ENCODE results near the gene IL12RB1. TPM values are rescaled to one million over a fixed set of nuclear protein-coding genes. Genes with fewer than 3 reads are reported as not detected.

Gene IL12RB1
- total and polyA plus RNA-seq, 2 donors (not counting 1 experiment from before 2014, with no cell fraction given), result 0.50 to 0.75 TPM

DNA sequence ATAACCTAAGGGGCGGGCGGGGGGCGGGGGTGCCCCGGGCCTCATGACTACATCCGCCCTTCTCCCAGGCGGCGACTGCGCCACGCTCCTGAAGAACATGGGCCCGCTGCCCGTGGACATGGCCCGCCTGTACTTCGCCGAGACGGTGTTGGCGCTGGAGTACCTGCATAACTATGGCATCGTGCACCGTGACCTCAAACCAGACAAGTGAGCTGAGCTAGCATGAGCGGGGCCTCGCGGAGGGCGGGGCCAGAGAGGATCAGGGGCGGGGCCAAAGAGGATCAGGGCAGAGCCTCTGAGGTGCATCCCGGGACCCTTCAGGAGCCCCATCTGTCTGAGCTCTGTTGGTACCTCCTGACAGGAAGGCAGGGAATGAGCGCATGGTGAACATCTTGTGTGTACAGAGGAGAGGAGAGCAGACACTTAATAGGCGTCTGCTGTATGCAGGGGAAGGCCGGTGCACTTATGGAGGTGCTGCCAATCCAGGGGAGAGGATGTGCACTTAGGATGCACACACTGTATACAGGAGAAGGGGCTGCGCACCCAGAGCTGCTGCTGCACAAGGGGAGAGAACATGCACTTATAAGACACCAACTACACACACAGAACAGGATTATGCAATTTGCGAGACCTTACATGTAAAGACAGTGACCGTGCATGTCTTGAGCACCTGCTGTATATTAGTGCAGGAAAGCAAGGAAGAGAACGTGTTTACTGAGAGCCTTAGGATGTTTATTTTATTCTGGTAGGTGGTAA lies 45.3 kb upstream of the IL12RB1 start:
- Histone ChIP-seq H3K4me1 (ENCODE audit: control insufficient read depth, extremely low read depth, insufficient read depth, low read length) (no peaks in the 10 kb centered on the region), H3K9ac (ENCODE audit: insufficient read depth, low read length) (no peak overlapping the region), H3K79me2 (ENCODE audit: control insufficient read depth, insufficient read depth, low read length) (no peaks in the 10 kb centered on the region), H4K20me1 (ENCODE audit: control insufficient read depth, extremely low read depth, insufficient read depth, low read length) (no peaks in the 10 kb centered on the region), H3K27me3 (ENCODE audit: control insufficient read depth, insufficient read depth, low read length) (no peaks in the 10 kb centered on the region), H3K27ac (ENCODE audit: insufficient read depth, low read length) (no peak overlapping the region), H3K4me2 (ENCODE audit: extremely low read depth, insufficient read depth, low read length) (no peak overlapping the region), H2AFZ (ENCODE audit: low read length) (no peak overlapping the region), H3K36me3 (ENCODE audit: control insufficient read depth, insufficient read depth, low read length) (no peaks in the 10 kb centered on the region), H3K4me3 (replicated peaks in 1 of 4; ENCODE audit: control extremely low read depth in 1 of 4, insufficient read depth in 1 of 4, low read depth in 3 of 4, low read length in 4 of 4) (no peak overlapping the region), H3K9me3 (ENCODE audit: control insufficient read depth, insufficient read depth, low read depth, low read length) (no peaks in the 10 kb centered on the region)
- no peak for TF ChIP-seq EZH2 (IDR thresholded peaks at IDR 0.05; ENCODE audit: low read length, missing control alignments)
- TF ChIP-seq, protein P1, sequence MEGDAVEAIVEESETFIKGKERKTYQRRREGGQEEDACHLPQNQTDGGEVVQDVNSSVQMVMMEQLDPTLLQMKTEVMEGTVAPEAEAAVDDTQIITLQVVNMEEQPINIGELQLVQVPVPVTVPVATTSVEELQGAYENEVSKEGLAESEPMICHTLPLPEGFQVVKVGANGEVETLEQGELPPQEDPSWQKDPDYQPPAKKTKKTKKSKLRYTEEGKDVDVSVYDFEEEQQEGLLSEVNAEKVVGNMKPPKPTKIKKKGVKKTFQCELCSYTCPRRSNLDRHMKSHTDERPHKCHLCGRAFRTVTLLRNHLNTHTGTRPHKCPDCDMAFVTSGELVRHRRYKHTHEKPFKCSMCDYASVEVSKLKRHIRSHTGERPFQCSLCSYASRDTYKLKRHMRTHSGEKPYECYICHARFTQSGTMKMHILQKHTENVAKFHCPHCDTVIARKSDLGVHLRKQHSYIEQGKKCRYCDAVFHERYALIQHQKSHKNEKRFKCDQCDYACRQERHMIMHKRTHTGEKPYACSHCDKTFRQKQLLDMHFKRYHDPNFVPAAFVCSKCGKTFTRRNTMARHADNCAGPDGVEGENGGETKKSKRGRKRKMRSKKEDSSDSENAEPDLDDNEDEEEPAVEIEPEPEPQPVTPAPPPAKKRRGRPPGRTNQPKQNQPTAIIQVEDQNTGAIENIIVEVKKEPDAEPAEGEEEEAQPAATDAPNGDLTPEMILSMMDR (conservative IDR thresholded peaks at IDR 0.05 in 1 of 2, IDR thresholded peaks at IDR 0.05 in 1 of 2; ENCODE audit: low read depth in 1 of 2, low read length in 2 of 2), result no peak
- no peak for DNase-seq (ENCODE audit: low read depth in 2 of 2)

DNA sequence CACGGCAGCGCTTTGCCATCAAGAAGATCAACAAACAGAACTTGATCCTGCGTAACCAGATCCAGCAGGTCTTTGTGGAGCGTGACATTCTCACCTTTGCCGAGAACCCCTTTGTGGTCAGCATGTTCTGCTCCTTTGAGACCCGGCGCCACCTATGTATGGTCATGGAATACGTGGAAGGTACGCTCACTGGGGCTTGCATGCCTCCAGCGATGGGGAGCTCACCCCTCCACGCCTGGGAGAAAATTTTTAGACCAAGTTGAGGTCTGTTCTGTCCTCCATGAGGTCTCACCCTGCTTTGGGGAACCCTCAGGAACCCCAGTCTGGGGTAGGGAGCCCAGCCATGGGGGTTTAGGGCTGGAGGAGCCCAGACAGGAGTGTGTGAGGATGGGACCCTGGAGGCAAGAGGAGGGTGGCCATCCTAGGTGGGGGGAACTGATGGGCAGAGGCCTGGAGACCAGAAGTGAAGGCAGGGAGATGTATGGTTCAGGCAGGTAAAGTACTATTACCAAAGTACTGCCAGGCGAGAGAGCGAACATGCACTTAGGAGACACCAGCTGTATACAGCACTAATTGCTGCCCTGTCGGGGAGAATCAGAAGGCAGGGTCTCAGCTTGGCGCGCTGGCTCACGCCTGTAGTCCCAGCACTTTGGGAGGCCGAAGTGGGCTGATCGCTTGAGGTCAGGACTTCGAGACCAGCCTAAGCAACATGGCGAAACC lies 43.9 kb upstream of the IL12RB1 start:
- Histone ChIP-seq H3K4me2 (ENCODE audit: extremely low read depth, insufficient read depth, low read length) (no peak overlapping the region), H3K9ac (ENCODE audit: insufficient read depth, low read length) (no peak overlapping the region), H4K20me1 (ENCODE audit: control insufficient read depth, extremely low read depth, insufficient read depth, low read length) (no peaks in the 10 kb centered on the region), H3K4me1 (ENCODE audit: control insufficient read depth, extremely low read depth, insufficient read depth, low read length) (no peaks in the 10 kb centered on the region), H3K79me2 (ENCODE audit: control insufficient read depth, insufficient read depth, low read length) (no peaks in the 10 kb centered on the region), H3K36me3 (ENCODE audit: control insufficient read depth, insufficient read depth, low read length) (no peaks in the 10 kb centered on the region), H3K4me3 (replicated peaks in 1 of 4; ENCODE audit: control extremely low read depth in 1 of 4, insufficient read depth in 1 of 4, low read depth in 3 of 4, low read length in 4 of 4) (no peak overlapping the region), H3K27ac (ENCODE audit: insufficient read depth, low read length) (no peak overlapping the region), H3K9me3 (ENCODE audit: control insufficient read depth, insufficient read depth, low read depth, low read length) (no peaks in the 10 kb centered on the region), H2AFZ (ENCODE audit: low read length) (no peak overlapping the region), H3K27me3 (ENCODE audit: control insufficient read depth, insufficient read depth, low read length) (no peaks in the 10 kb centered on the region)
- DNase-seq (ENCODE audit: low read depth in 2 of 2), result no peak
- TF ChIP-seq EZH2 (IDR thresholded peaks at IDR 0.05; ENCODE audit: low read length, missing control alignments), result no peak
- TF ChIP-seq, protein P1 (conservative IDR thresholded peaks at IDR 0.05 in 1 of 2, IDR thresholded peaks at IDR 0.05 in 1 of 2; ENCODE audit: low read depth in 1 of 2, low read length in 2 of 2), result no peak

DNA sequence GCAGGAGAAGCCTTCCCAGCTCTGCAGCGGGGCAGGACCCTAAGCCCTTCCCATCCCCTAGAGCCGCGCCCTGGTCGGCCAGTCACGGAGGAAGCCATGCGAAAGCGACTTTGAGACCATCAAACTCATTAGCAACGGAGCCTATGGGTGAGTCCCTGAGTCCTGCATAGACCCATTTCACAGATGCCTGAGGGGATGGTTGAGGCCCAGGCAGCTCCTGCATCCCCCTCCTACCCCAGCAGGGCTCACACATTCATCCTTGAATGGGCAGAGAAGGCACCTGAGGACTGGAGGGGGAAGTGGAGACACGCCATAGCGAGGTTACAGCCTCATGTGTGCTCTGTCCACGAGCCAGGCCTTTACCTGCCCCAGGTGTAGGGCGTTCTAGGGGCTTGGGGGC lies 42.1 kb upstream of the IL12RB1 start:
- no peak overlapping the region for H3K4me2 ChIP-seq (ENCODE audit: extremely low read depth, insufficient read depth, low read length)
- DNase-seq (ENCODE audit: low read depth in 2 of 2), result no peak
- no peak overlapping the region for H3K27ac ChIP-seq (ENCODE audit: insufficient read depth, low read length)
- H4K20me1 ChIP-seq (ENCODE audit: control insufficient read depth, extremely low read depth, insufficient read depth, low read length), result no peaks in the 10 kb centered on the region
- H3K4me3 ChIP-seq (replicated peaks in 1 of 4; ENCODE audit: control extremely low read depth in 1 of 4, insufficient read depth in 1 of 4, low read depth in 3 of 4, low read length in 4 of 4), result no peak overlapping the region
- peaks cover 4% of the 10 kb centered on the region for H3K36me3 ChIP-seq (ENCODE audit: control insufficient read depth, insufficient read depth, low read length)
- H3K4me1 ChIP-seq (ENCODE audit: control insufficient read depth, extremely low read depth, insufficient read depth, low read length), result no peaks in the 10 kb centered on the region
- no peaks in the 10 kb centered on the region for H3K9me3 ChIP-seq (ENCODE audit: control insufficient read depth, insufficient read depth, low read depth, low read length)
- TF ChIP-seq EZH2 (IDR thresholded peaks at IDR 0.05; ENCODE audit: low read length, missing control alignments), result no peak
- TF ChIP-seq, protein P1 (conservative IDR thresholded peaks at IDR 0.05 in 1 of 2, IDR thresholded peaks at IDR 0.05 in 1 of 2; ENCODE audit: low read depth in 1 of 2, low read length in 2 of 2), result no peak
- H2AFZ ChIP-seq (ENCODE audit: low read length), result no peak overlapping the region
- no peaks in the 10 kb centered on the region for H3K79me2 ChIP-seq (ENCODE audit: control insufficient read depth, insufficient read depth, low read length)
- H3K9ac ChIP-seq (ENCODE audit: insufficient read depth, low read length), result no peak overlapping the region
- no peaks in the 10 kb centered on the region for H3K27me3 ChIP-seq (ENCODE audit: control insufficient read depth, insufficient read depth, low read length)

Data from fibroblast of lung (primary cell).